ENCODE measurements around the gene ADH6. TPM values are rescaled to one million over a fixed set of nuclear protein-coding genes. Genes with fewer than 3 reads are reported as not detected.

The ADH6 gene
- total and polyA plus RNA-seq, 2 of the 13 experiments (the other 11 are each of a cell fraction or from before 2014, with no cell fraction given), result 39.8 to 73.9 TPM

DNA sequence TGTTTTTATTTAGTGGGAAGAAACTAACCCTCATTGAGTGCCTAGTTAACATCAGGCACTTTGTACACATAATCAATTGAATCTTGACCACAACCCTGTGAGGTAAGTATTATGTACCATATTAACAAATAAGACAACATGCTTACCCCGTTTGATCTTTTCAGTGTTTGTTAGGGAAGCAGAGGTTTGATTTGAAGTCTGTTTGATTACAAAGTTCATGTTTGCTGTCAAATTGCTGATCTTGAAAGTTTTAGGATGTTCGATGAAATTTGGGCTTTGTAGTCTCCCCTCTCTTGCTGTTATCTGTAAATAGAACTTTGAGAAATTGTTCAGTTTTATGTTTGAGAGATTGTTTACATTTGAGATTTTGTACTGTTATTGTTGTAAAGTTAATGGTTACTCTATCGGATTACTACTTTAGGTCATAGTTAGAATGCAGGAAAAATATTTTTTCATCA is 61.5 kb downstream of the ADH6 start (continued):
- TF ChIP-seq CENPX (CRISPR knock-in tag; IDR thresholded peaks at IDR 0.05) (no peak), REL (CRISPR knock-in tag; conservative IDR thresholded peaks at IDR 0.05) (no peak), ZNF879 (CRISPR knock-in tag; IDR thresholded peaks at IDR 0.05) (no peak), NR2C2 (CRISPR knock-in tag; IDR thresholded peaks at IDR 0.05; ENCODE audit: borderline replicate concordance) (peak; percentile 50; the same call in 1 of the 2 replicates), WIZ (CRISPR knock-in tag; IDR thresholded peaks at IDR 0.05) (no peak), PRDM4 (CRISPR knock-in tag; IDR thresholded peaks at IDR 0.05; ENCODE audit: borderline replicate concordance) (no peak), ZNF510 (CRISPR knock-in tag; IDR thresholded peaks at IDR 0.05; ENCODE audit: low read depth) (no peak), STAT5B (CRISPR knock-in tag; IDR thresholded peaks at IDR 0.05) (0 out of 2 replicates have a peak, but pooled peaks have one; percentile 46), CBFB (CRISPR knock-in tag; IDR thresholded peaks at IDR 0.05) (peak; percentile 99), SPEN (CRISPR knock-in tag; IDR thresholded peaks at IDR 0.05; ENCODE audit: low read depth) (no peak), NKX3-1 (CRISPR knock-in tag; IDR thresholded peaks at IDR 0.05) (peak; percentile 89), EP300 (IDR thresholded peaks at IDR 0.05; ENCODE audit: low read depth in 2 of 2, low read length in 2 of 2) (peak; percentile 98 to 100), EP300 (CRISPR knock-in tag; IDR thresholded peaks at IDR 0.05; ENCODE audit: borderline replicate concordance) (peak; percentile 100), BRD4 (CRISPR knock-in tag; IDR thresholded peaks at IDR 0.05) (no peak; the same call in 1 of the 2 replicates), TOE1 (CRISPR knock-in tag; IDR thresholded peaks at IDR 0.05) (peak; percentile 94; the same call in 1 of the 2 replicates), GATAD2A (CRISPR knock-in tag; IDR thresholded peaks at IDR 0.05) (peak; percentile 98), ZFAT (CRISPR knock-in tag; conservative IDR thresholded peaks at IDR 0.05) (no peak), SUZ12 (IDR thresholded peaks at IDR 0.05; ENCODE audit: low read depth, low read length) (no peak), ZNF414 (CRISPR knock-in tag; IDR thresholded peaks at IDR 0.05) (peak; percentile 58; the same call in 1 of the 2 replicates), MIER2 (CRISPR knock-in tag; IDR thresholded peaks at IDR 0.05) (peak; percentile 64; the same call in 1 of the 2 replicates), ZNF501 (CRISPR knock-in tag; IDR thresholded peaks at IDR 0.05) (no peak), ZNF777 (CRISPR knock-in tag; IDR thresholded peaks at IDR 0.05) (no peak), RARG (CRISPR knock-in tag; IDR thresholded peaks at IDR 0.05; ENCODE audit: low read depth) (no peak), ZNF557 (CRISPR knock-in tag; IDR thresholded peaks at IDR 0.05) (no peak), MATR3 (CRISPR knock-in tag; IDR thresholded peaks at IDR 0.05) (no peak)
- TF ChIP-seq, protein P1, sequence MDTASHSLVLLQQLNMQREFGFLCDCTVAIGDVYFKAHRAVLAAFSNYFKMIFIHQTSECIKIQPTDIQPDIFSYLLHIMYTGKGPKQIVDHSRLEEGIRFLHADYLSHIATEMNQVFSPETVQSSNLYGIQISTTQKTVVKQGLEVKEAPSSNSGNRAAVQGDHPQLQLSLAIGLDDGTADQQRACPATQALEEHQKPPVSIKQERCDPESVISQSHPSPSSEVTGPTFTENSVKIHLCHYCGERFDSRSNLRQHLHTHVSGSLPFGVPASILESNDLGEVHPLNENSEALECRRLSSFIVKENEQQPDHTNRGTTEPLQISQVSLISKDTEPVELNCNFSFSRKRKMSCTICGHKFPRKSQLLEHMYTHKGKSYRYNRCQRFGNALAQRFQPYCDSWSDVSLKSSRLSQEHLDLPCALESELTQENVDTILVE (CRISPR knock-in tag; IDR thresholded peaks at IDR 0.05), result peak; percentile 93
- TF ChIP-seq, protein P2, sequence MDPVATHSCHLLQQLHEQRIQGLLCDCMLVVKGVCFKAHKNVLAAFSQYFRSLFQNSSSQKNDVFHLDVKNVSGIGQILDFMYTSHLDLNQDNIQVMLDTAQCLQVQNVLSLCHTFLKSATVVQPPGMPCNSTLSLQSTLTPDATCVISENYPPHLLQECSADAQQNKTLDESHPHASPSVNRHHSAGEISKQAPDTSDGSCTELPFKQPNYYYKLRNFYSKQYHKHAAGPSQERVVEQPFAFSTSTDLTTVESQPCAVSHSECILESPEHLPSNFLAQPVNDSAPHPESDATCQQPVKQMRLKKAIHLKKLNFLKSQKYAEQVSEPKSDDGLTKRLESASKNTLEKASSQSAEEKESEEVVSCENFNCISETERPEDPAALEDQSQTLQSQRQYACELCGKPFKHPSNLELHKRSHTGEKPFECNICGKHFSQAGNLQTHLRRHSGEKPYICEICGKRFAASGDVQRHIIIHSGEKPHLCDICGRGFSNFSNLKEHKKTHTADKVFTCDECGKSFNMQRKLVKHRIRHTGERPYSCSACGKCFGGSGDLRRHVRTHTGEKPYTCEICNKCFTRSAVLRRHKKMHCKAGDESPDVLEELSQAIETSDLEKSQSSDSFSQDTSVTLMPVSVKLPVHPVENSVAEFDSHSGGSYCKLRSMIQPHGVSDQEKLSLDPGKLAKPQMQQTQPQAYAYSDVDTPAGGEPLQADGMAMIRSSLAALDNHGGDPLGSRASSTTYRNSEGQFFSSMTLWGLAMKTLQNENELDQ (CRISPR knock-in tag; IDR thresholded peaks at IDR 0.05; ENCODE audit: borderline replicate concordance), result no peak

All from HepG2 (cell line).